ENCODE measurements around the gene FIBCD1. TPM values are rescaled to one million over a fixed set of nuclear protein-coding genes. Genes with fewer than 3 reads are reported as not detected.

Gene FIBCD1
- total RNA-seq, 1 donor from 2014 or later, result 0.29 TPM

- H3K4me3 ChIP-seq (ENCODE audit: low read depth, low read length), result no peak overlapping the region
- no peak for TF ChIP-seq CTCF (conservative IDR thresholded peaks at IDR 0.05; ENCODE audit: low read depth, low read length)
- DNase-seq (ENCODE audit: low read depth), result no peak
Observed at GRCh38 chr9:130985029-130985428, 46.0 kb upstream of the FIBCD1 start.

GRCh38 chr9:130984521-130984920, 45.5 kb upstream of the FIBCD1 start:
- TF ChIP-seq CTCF (conservative IDR thresholded peaks at IDR 0.05; ENCODE audit: low read depth, low read length), result no peak
- DNase-seq (ENCODE audit: low read depth), result no peak
- H3K4me3 ChIP-seq (ENCODE audit: low read depth, low read length), result no peak overlapping the region

GRCh38 chr9:130983970-130984369, 44.9 kb upstream of the FIBCD1 start:
- H3K4me3 ChIP-seq (ENCODE audit: low read depth, low read length), result no peak overlapping the region
- no peak for DNase-seq (ENCODE audit: low read depth)
- TF ChIP-seq CTCF (conservative IDR thresholded peaks at IDR 0.05; ENCODE audit: low read depth, low read length), result no peak

- no peak overlapping the region for H3K4me3 ChIP-seq (ENCODE audit: low read depth, low read length)
- no peak for TF ChIP-seq CTCF (conservative IDR thresholded peaks at IDR 0.05; ENCODE audit: low read depth, low read length)
- DNase-seq (ENCODE audit: low read depth), result no peak
Observed at GRCh38 chr9:130983359-130983670, 44.3 kb upstream of the FIBCD1 start.

GRCh38 chr9:130982636-130983358, 43.8 kb upstream of the FIBCD1 start:
- no peak for TF ChIP-seq CTCF (conservative IDR thresholded peaks at IDR 0.05; ENCODE audit: low read depth, low read length)
- H3K4me3 ChIP-seq (ENCODE audit: low read depth, low read length), result no peak overlapping the region
- DNase-seq (ENCODE audit: low read depth), result no peak

GRCh38 chr9:130981756-130982137, 42.7 kb upstream of the FIBCD1 start:
- H3K4me3 ChIP-seq (ENCODE audit: low read depth, low read length), result no peak overlapping the region
- TF ChIP-seq CTCF (conservative IDR thresholded peaks at IDR 0.05; ENCODE audit: low read depth, low read length), result no peak
- no peak for DNase-seq (ENCODE audit: low read depth)

- DNase-seq (ENCODE audit: low read depth), result no peak
- no peak for TF ChIP-seq CTCF (conservative IDR thresholded peaks at IDR 0.05; ENCODE audit: low read depth, low read length)
- H3K4me3 ChIP-seq (ENCODE audit: low read depth, low read length), result no peak overlapping the region
Observed at GRCh38 chr9:130981002-130981755, 42.1 kb upstream of the FIBCD1 start.
